Mesodermal cell (in vitro differentiated cells): ENCODE data around the gene TRIP12.

Experiments used
- H3K27ac ChIP-seq: 2 replicates; pipeline ENCODE4 v1.7.0; 2013; ENCODE audit warnings: mild to moderate bottlenecking, low read depth, low read length, moderate library complexity; ENCODE audit not compliant: severe bottlenecking
- H3K36me3 ChIP-seq: 2 replicates; pipeline ENCODE4 v1.7.1; 2013; ENCODE audit warnings: mild to moderate bottlenecking, low read length, moderate library complexity; ENCODE audit not compliant: control insufficient read depth, insufficient read depth
- H3K4me1 ChIP-seq: one replicate; pipeline ENCODE4 v1.7.1; 2013; ENCODE audit warnings: mild to moderate bottlenecking, low read length; ENCODE audit not compliant: insufficient read depth, control insufficient read depth, poor library complexity, severe bottlenecking
- H3K4me3 ChIP-seq: 2 replicates; pipeline ENCODE4 v1.7.0; 2013; ENCODE audit warnings: low read length, control low read depth, mild to moderate bottlenecking; ENCODE audit not compliant: insufficient read depth, poor library complexity, severe bottlenecking; ENCODE audit errors: extremely low read depth
- H3K9me3 ChIP-seq: 2 replicates; pipeline ENCODE4 v1.7.1; 2013; ENCODE audit warnings: mild to moderate bottlenecking, low read length, moderate library complexity; ENCODE audit not compliant: control insufficient read depth
- WGBS, 2 experiments: methylation state at CpG; one replicate each; pipeline ENCODE4 v1.1.5; 2013; ENCODE audit warnings: missing lambda C conversion rate in 2 of 2; ENCODE audit not compliant: insufficient coverage in 2 of 2; 5-methylcytosine and 5-hydroxymethylcytosine counted together

The TRIP12 gene

DNA sequence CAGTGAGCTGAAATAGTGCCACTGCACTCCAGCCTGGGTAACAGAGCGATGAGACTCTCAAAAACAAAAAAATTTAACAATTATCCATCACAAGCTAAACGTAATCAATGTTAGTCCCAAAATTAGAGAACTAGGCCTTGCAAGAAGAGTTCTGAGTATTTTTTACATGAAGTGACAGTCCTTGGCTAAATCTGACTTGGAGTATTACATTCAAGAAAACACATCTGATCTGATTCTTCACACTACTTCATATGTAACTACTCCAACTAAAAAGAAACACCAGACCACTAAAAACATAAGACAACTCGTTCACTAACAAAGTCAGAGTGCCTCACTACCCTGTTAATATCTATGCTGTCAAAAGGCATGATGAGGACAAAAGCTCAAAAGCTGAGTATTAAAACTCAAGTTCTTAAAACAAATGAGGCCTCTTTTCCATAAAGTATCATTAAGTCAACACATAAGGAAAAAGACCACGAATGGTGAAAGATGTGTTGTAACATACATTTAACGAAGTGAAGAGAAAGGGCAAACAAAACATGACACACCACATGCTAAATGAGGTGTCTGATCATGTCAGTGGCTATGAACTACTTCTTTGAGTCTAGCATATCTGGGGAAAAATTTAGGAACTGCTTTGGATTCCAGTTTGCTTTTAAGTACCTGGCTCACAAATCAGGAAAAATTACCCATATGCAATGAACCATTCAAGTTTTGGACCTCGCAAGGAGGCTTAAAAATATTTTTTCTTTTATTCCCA is 42.4 kb downstream of the TRIP12 start:
- Histone ChIP-seq H3K9me3 (no peaks in the 10 kb centered on the region), H3K4me1 (no peaks in the 10 kb centered on the region), H3K4me3 (no peak overlapping the region), H3K36me3 (peaks cover 63% of the 10 kb centered on the region), H3K27ac (no peak overlapping the region)
- 96 to 100% methylated on average over 2 to 3 of the region's 6 CpGs for WGBS, 2 experiments

DNA sequence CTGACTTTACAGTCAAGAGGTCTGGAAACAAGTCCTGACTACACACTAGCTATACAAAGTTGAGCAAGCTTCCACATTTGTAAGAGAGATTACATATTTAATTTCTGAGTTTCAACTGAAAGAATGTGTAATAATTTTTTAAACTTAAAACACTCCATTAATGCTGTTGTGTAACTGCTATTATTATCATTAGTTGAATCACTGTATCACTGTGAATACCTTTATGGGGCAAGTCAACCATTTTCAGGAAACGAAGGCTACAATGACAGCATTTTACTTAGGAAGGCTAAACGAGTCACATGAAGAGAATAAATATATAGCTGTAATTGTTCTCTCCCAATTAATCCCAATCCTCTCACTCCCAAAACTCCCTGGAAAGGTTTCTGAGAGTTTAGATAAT is 46.3 kb downstream of the TRIP12 start:
- Histone ChIP-seq H3K4me1 (no peaks in the 10 kb centered on the region), H3K27ac (no peak overlapping the region), H3K4me3 (no peak overlapping the region), H3K36me3 (peaks cover 75% of the 10 kb centered on the region), H3K9me3 (no peaks in the 10 kb centered on the region)
- no CpG with 5 or more reads among the region's 2 CpGs for WGBS, 2 experiments

DNA sequence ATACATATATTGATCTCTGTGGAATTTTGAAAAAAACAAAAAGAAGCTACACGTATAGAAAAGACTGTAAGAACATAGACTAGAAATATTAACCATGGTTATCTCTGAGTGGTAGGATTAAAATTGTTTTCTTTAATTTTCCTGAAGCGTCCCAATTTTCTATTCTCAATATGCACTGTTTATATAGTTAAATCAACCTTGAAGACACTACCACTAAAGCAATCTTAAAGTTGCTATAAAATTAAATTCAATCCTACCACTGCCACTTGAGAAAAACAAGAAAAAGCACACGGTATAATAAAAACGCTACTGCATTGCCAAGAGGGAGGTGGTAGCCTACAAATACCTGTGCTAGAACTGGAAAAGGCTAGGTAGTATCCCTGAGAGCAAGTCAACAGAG is 47.2 kb downstream of the TRIP12 start:
- no peaks in the 10 kb centered on the region for H3K4me1 ChIP-seq
- WGBS, 2 experiments: 86% methylated on average over 2 of the region's 4 CpGs; no CpG with 5 or more reads in 1 of the 2 experiments
- no peak overlapping the region for H3K4me3 ChIP-seq
- no peak overlapping the region for H3K27ac ChIP-seq
- no peaks in the 10 kb centered on the region for H3K9me3 ChIP-seq
- peaks cover 71% of the 10 kb centered on the region for H3K36me3 ChIP-seq

DNA sequence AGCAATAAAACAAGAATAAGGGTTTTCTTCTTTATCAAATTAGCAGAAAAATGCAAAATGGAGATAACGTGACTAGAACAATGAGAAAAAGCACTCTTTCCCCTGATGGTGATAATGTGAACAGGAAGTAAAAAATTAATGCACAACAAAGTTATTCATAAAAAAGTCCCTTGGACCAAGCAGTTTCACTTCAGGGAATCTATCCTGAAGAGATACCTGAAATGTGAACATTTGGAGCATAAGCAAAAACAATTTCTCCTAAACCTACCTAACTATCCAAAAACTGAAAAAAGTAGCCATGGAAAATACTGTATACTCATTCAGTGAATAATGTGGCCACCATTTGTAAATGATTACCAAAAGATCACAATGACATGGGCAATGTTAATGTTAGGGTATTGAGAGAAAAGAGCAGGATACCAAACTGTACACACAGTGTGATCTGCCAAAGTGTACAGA is 48.7 kb downstream of the TRIP12 start:
- H3K9me3 ChIP-seq: no peaks in the 10 kb centered on the region
- H3K36me3 ChIP-seq: peaks cover 65% of the 10 kb centered on the region
- WGBS, 2 experiments: no CpG with 5 or more reads among the region's 1 CpG
- no peaks in the 10 kb centered on the region for H3K4me1 ChIP-seq
- no peak overlapping the region for H3K4me3 ChIP-seq
- no peak overlapping the region for H3K27ac ChIP-seq

DNA sequence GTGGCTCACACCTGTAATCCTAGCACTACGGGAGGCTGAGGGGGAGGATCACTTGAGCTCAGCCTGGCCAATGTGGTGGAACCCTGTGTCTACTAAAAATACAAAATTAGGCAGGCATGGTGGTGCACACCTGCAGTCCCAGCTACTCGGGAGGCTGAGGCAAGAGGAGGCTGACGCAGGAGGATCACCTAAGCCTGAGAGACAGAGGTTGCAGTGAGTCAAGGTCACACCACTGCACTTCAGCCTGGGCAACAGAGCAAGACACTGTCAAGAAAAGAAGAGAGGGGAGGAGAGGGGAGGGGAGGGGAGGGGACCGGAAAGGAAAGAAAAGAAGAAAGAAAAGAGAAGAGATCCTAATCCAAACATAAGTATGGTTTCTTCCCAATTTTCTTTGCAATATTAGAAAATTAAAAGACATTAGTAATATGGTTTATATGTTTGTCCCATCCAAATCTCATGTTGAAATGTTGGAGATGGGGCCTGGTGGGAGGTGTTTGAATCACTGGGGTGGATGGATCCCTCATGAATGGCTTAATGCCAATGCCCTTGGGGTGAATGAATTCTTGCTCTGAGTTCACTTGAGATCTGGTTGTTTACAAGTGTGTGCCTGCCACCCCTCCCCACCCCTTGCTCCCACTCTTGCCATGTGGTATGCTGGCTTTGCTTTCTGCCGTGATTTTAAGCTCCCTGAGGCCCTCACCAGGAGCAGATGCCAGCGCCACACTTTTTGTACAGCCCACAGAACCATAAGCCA is 50.7 kb downstream of the TRIP12 start:
- no peaks in the 10 kb centered on the region for H3K9me3 ChIP-seq
- H3K36me3 ChIP-seq: peaks cover 46% of the 10 kb centered on the region
- WGBS, 2 experiments: 96 to 97% methylated on average over 4 of the region's 6 CpGs
- no peak overlapping the region for H3K4me3 ChIP-seq
- no peaks in the 10 kb centered on the region for H3K4me1 ChIP-seq
- H3K27ac ChIP-seq: no peak overlapping the region

DNA sequence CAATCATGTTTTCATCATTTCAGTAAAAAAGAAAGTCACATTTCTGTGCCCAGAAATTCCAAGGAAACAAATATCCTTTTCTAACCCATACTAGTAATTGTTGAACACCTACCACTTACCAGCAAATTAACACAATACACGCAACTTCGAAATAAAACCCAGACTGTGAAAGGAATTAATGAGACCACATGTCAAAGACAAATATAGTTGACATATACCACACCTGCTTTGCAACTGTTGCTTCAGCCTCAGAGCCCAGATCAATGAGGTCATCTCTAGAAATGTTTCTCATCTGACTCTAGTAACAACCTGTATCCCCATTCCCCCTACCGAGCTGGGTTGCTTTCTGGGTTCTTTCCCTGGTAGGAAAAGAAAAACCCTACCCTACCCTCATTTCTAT is 52.6 kb downstream of the TRIP12 start:
- Histone ChIP-seq H3K4me1 (no peaks in the 10 kb centered on the region), H3K36me3 (peaks cover 32% of the 10 kb centered on the region), H3K27ac (no peak overlapping the region)

DNA sequence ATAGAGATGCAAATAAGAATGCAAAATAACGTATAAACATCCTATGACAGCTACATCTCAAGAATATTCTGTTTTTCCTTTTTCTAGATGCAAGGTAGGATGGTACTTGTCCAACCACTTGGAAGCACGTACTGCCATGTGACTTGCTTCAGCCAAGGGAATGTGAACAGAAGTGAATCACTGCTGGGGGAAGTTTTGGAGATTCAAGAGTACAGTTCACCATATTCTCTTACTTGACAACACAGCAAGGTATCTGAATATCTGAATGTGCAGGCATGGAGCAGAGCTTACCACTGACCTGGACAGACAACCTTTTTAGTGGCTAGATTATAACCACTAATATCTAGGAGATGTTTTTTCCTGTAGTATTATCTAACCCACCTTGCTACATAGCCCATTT is 53.0 kb downstream of the TRIP12 start:
- H3K4me3 ChIP-seq: no peak overlapping the region
- no peak overlapping the region for H3K27ac ChIP-seq
- peaks cover 32% of the 10 kb centered on the region for H3K36me3 ChIP-seq
- no peaks in the 10 kb centered on the region for H3K9me3 ChIP-seq
- 100% methylated on average over 1 of the region's 2 CpGs; no CpG with 5 or more reads in 1 of the 2 experiments for WGBS, 2 experiments
- no peaks in the 10 kb centered on the region for H3K4me1 ChIP-seq

More for the DNA sequence above, 52.6 kb downstream of the TRIP12 start:
- H3K9me3 ChIP-seq: no peaks in the 10 kb centered on the region
- no peak overlapping the region for H3K4me3 ChIP-seq
- WGBS, 2 experiments: 86 to 100% methylated on average over 1 to 2 of the region's 3 CpGs

DNA sequence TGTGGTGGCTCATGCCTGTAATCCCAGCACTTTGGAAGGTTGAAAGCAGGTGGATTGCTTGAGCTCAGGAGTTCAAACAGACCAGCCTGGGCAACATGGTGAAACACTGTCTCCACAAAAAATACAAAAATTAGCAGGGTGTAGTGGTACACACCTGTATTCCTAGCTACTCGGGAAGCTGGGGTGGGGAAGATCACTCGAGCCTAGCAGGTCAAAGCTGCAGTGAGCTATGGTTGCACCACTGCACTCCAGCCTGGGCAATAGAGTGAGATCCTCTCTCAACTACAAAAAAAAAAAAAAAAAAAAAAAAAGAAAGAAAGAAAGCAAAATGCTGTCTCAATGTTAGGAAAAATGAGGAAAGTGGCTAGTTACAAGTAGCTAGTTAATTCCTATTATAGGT is 56.8 kb downstream of the TRIP12 start:
- Histone ChIP-seq H3K4me3 (no peak overlapping the region), H3K36me3 (peaks cover 11% of the 10 kb centered on the region), H3K27ac (no peak overlapping the region), H3K9me3 (no peaks in the 10 kb centered on the region), H3K4me1 (no peaks in the 10 kb centered on the region)
- 100% methylated on average over 1 to 2 of the region's 2 CpGs for WGBS, 2 experiments

DNA sequence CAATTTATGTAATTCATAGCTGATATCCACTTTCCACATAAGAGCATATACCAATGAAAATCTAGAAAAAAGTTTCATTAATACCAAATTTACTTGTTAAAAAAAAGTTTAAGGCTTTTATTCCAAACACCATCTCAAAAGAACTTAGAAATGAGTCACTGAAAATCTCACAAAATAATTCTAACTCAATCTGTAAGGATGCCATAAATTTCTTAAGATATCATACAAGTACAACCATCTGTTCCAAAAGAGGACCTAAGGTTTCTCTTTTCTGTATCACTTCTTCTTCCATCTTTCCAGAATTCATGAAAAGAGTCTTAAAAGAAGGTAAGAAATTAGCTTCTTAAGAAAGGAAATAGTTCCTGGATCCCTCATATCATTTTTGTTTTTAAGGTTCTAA is 60.4 kb downstream of the TRIP12 start:
- Histone ChIP-seq H3K9me3 (no peaks in the 10 kb centered on the region), H3K27ac (no peak overlapping the region), H3K36me3 (peaks cover 29% of the 10 kb centered on the region), H3K4me3 (no peak overlapping the region), H3K4me1 (no peaks in the 10 kb centered on the region)

DNA sequence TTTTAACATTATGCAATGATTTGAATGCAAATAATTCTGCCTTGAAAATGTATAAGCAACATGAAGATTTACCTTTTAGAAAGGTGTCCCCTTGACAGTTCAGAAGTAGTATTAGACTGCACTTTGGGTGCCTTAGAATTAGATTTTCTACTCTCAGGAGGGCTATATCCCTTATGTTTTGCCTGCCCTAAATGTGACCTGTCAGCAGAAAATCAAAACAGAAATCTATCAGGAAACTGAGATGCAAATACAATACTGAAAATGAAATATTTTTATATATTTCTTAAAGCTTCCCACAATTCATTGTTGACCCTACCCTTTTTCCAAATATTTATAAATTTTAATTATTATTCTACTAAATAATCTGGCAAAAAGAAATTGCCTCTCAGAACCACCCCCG is 61.5 kb downstream of the TRIP12 start:
- peaks cover 36% of the 10 kb centered on the region for H3K36me3 ChIP-seq

DNA sequence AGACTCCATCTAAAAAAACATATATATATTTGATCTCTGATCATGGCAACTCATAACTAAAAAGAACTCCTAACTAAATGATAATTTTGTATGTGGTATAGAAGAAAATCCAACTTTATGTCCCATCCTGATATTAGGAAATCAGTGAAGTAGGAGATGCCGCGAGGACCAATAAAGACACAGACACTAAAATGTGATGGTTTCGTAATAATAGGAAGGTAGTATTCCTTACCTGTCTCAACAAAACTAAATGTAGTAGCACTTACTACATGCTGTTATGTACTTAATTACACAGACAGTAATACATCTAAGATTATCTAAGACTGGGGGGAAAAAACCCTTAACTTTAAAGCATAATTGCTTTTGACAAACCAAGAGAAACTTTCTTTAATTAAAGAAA is 63.5 kb downstream of the TRIP12 start:
- H3K36me3 ChIP-seq: peaks cover 51% of the 10 kb centered on the region

More for the DNA sequence above, 61.5 kb downstream of the TRIP12 start:
- no peaks in the 10 kb centered on the region for H3K9me3 ChIP-seq
- H3K4me3 ChIP-seq: no peak overlapping the region
- H3K4me1 ChIP-seq: no peaks in the 10 kb centered on the region
- 100% methylated on average over 1 of the region's 1 CpG; no CpG with 5 or more reads in 1 of the 2 experiments for whole genome bisulfite sequencing, 2 experiments
- H3K27ac ChIP-seq: no peak overlapping the region

More for the DNA sequence above, 63.5 kb downstream of the TRIP12 start:
- WGBS, 2 experiments: no CpG with 5 or more reads among the region's 3 CpGs
- Histone ChIP-seq H3K4me3 (no peak overlapping the region), H3K4me1 (no peaks in the 10 kb centered on the region), H3K9me3 (no peaks in the 10 kb centered on the region), H3K27ac (no peak overlapping the region)
